DMS53 (cell line): ENCODE results near the gene CNKSR2.

Experiments
- DNase-seq: peaks from one replicate; lab custom pipeline; 2025; lab: John Stamatoyannopoulos, UW

The CNKSR2 gene

DNA sequence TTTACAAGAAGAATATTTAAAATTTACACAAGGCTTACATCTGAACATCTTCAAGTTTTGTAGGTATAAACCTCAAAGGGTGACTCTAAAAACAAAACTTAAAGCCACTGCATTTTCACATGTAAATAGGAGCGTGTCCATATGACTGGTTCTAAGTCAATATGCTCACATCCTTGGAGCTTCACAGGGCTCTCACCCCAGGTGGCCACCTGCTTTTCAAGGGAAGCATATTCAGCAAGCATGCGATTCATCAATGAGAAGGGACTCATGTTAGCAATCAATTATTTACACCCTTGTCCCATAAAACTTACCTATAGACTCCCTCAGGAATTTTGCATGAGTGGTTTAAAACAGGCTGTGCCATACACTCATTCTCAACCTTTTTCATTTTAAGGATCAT is 301.7 kb downstream of the CNKSR2 start:
- peak; percentile 18 for DNase-seq

DNA sequence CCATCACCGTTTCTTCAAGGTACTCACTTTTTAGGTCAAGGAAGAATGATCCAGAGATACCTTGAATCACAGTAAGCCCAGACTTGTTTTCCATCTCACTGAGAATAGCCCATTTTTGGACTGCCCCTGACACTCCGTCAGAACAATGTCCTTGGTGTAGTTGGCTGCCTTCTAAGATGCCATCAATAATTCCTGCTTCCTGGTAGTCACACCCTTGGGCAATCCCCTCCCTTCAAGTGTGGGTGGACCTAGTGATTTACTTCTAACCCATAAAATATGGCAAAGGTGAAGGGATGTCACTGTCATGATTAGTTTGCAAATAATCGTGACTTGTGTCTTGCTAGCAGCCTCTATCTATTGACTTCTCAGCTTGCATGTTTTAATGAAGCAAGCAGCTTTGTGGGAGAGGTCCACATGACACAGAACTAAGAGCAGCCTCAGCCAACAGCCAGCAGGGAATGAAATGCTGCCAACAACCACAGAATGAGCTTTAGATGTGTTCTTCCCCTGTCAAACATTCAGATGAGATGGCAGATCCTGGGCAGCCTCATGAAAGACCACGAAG is 303.9 kb downstream of the CNKSR2 start:
- DNase-seq: no peak

GRCh38 chrX:21683941-21684340 is 309.7 kb downstream of the CNKSR2 start:
- no peak for DNase-seq

DNA sequence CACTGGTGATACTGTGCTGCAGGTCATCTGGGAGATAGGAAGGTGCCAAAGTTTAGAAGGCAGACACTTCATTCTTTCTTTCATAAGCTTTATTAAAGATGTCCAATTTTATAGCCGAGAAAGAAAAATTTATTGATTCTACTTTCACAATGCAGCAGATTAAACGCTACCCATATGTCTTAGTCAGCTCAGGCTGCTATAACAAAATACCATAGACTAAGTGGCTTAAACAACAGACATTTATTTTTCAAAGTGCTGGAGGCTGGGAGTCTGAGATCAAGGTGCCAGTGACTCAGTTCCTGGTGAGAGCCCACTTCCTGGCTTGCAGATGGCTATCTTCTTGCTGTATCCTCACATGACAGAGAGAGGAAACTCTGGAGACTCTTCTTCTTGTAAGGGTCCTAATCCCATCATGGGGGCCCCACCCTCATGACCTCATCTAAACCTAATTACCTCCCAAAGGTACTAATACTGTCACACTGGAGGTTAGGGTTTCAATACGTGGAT is 317.3 kb downstream of the CNKSR2 start:
- DNase-seq: no peak

GRCh38 chrX:21698272-21698671 is 324.1 kb downstream of the CNKSR2 start:
- no peak for DNase-seq

- DNase-seq: no peak
Observed at GRCh38 chrX:21699136-21699535, 324.9 kb downstream of the CNKSR2 start.

- DNase-seq: no peak
Observed at GRCh38 chrX:21700275-21700674, 326.1 kb downstream of the CNKSR2 start.

DNA sequence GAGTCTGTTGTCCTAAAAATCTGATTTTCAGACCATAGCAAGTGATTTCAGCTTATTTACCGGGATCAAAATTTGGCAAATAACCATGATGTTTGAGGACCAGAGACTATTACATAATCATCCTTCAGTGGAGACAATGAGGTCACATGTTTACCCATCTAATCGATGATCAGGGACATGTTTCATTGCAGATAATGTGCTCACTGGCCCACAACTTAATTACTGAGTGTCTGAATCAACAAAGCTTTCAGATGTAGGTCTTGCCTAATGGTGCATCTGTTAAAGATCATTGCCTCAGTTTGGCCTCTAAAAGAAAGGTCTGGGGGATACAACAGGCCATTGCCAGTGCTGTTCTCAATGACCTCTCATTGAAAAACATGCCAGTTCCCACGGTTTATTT is 326.7 kb downstream of the CNKSR2 start:
- no peak for DNase-seq

GRCh38 chrX:21702725-21703124 is 328.5 kb downstream of the CNKSR2 start:
- DNase-seq: no peak
